HG02943 (cell line): Measurements from ENCODE around the gene ADRA2C.

ENCODE experiments used
- ATAC-seq: cut with Tn5 transposase; IDR thresholded peaks from one replicate; pipeline ENCODE4 v1.9.1; 2021; ENCODE audit warnings: mild to moderate bottlenecking, low read depth, moderate library complexity; ENCODE audit not compliant: unreplicated experiment

ADRA2C gene

GRCh38 chr4:3732076-3733028, 33.8 kb upstream of the ADRA2C start:
- ATAC-seq = no peak

GRCh38 chr4:3733195-3733594, 33.0 kb upstream of the ADRA2C start:
- no peak for ATAC-seq

GRCh38 chr4:3735196-3735595, 31.0 kb upstream of the ADRA2C start:
- ATAC-seq = no peak

- no peak for ATAC-seq
Observed at GRCh38 chr4:3736290-3736689, 29.9 kb upstream of the ADRA2C start.

- no peak for ATAC-seq
Observed at GRCh38 chr4:3736806-3737205, 29.4 kb upstream of the ADRA2C start.

GRCh38 chr4:3739577-3739976, 26.6 kb upstream of the ADRA2C start:
- no peak for ATAC-seq

GRCh38 chr4:3740256-3740655, 25.9 kb upstream of the ADRA2C start:
- ATAC-seq = no peak

GRCh38 chr4:3741217-3742011, 24.8 kb upstream of the ADRA2C start:
- no peak for ATAC-seq

GRCh38 chr4:3742610-3743009, 23.6 kb upstream of the ADRA2C start:
- no peak for ATAC-seq

- no peak for ATAC-seq
Observed at GRCh38 chr4:3744232-3744631, 22.0 kb upstream of the ADRA2C start.

- ATAC-seq = no peak
Observed at GRCh38 chr4:3744901-3745300, 21.3 kb upstream of the ADRA2C start.

- no peak for ATAC-seq
Observed at GRCh38 chr4:3745886-3746656, 20.1 kb upstream of the ADRA2C start.

- ATAC-seq = no peak
Observed at GRCh38 chr4:3746701-3747580, 19.2 kb upstream of the ADRA2C start.

- no peak for ATAC-seq
Observed at GRCh38 chr4:3747581-3747904, 18.6 kb upstream of the ADRA2C start.

GRCh38 chr4:3748136-3748898, 17.9 kb upstream of the ADRA2C start:
- no peak for ATAC-seq

- ATAC-seq = no peak
Observed at GRCh38 chr4:3749081-3749480, 17.1 kb upstream of the ADRA2C start.

- ATAC-seq = no peak
Observed at GRCh38 chr4:3750334-3750733, 15.9 kb upstream of the ADRA2C start.

GRCh38 chr4:3752022-3752421, 14.2 kb upstream of the ADRA2C start:
- ATAC-seq = no peak

GRCh38 chr4:3753726-3754412, 12.3 kb upstream of the ADRA2C start:
- no peak for ATAC-seq
